Activated naive CD4-positive, alpha-beta T cell treated with anti-CD3 and anti-CD28 coated beads, Interleukin-2, amount 50 U/mL, for 24 hours (primary cell): ENCODE measurements around the gene LAMTOR1.
"Not testable (repeated sequence)": the region's sequence is repeated elsewhere in the genome, so short reads cannot be mapped to it uniquely, and the experiment has no call there.

Experiments used
- H3K27ac Mint-ChIP-seq: one replicate; pipeline ENCODE4 v1.8.0; 2021; ENCODE audit warnings: mild to moderate bottlenecking, mixed read lengths
- H3K27me3 Mint-ChIP-seq: one replicate; pipeline ENCODE4 v1.8.0; 2021; ENCODE audit warnings: mixed read lengths
- H3K36me3 Mint-ChIP-seq: one replicate; pipeline ENCODE4 v1.8.0; 2021; ENCODE audit warnings: mixed read lengths
- H3K4me1 Mint-ChIP-seq: one replicate; pipeline ENCODE4 v1.8.0; 2021; ENCODE audit warnings: mixed read lengths
- H3K4me3 Mint-ChIP-seq: one replicate; pipeline ENCODE4 v1.8.0; 2021; ENCODE audit warnings: mild to moderate bottlenecking, mixed read lengths
- H3K9me3 Mint-ChIP-seq: one replicate; pipeline ENCODE4 v1.8.0; 2021; ENCODE audit warnings: mixed read lengths

LAMTOR1 gene

GRCh38 chr11:72102946-72103753 lies at the start of gene LAMTOR1:
TSS of gene LAMTOR1 (minus strand) at chr11:72103297. CDS start at chr11:72103224, 73 bp downstream.
- peaks cover 4% of the 10 kb centered on the region for H3K36me3 Mint-ChIP-seq
- no peaks in the 10 kb centered on the region for H3K9me3 Mint-ChIP-seq
- H3K4me3 Mint-ChIP-seq = peak within 1 kb of the TSS; percentile 98
- peak within 1 kb of the TSS; percentile 94 for H3K27ac Mint-ChIP-seq
- H3K4me1 Mint-ChIP-seq = peaks cover 40% of the 10 kb centered on the region
- no peaks in the 10 kb centered on the region for H3K27me3 Mint-ChIP-seq

- Mint-ChIP-seq H3K36me3 (no peaks in the 10 kb centered on the region), H3K4me3 (no peak overlapping the region), H3K9me3 (no peaks in the 10 kb centered on the region), H3K27me3 (peaks cover 2% of the 10 kb centered on the region), H3K4me1 (no peaks in the 10 kb centered on the region), H3K27ac (no peak overlapping the region)
Measured at GRCh38 chr11:72150882-72151281, 47.8 kb upstream of the LAMTOR1 start.

- no peaks in the 10 kb centered on the region for H3K9me3 Mint-ChIP-seq
- no peaks in the 10 kb centered on the region for H3K36me3 Mint-ChIP-seq
- peaks cover 4% of the 10 kb centered on the region for H3K4me1 Mint-ChIP-seq
- no peak overlapping the region for H3K4me3 Mint-ChIP-seq
- no peaks in the 10 kb centered on the region for H3K27me3 Mint-ChIP-seq
- no peak overlapping the region for H3K27ac Mint-ChIP-seq
Measured at GRCh38 chr11:72146625-72147024, 43.5 kb upstream of the LAMTOR1 start.

- Mint-ChIP-seq H3K36me3 (no peaks in the 10 kb centered on the region), H3K27me3 (peaks cover 6% of the 10 kb centered on the region), H3K9me3 (no peaks in the 10 kb centered on the region), H3K4me1 (peaks cover 4% of the 10 kb centered on the region), H3K27ac (no peak overlapping the region), H3K4me3 (no peak overlapping the region)
Measured at GRCh38 chr11:72144807-72145565, 41.9 kb upstream of the LAMTOR1 start.

- H3K9me3 Mint-ChIP-seq, H3K36me3 Mint-ChIP-seq, H3K27ac Mint-ChIP-seq, H3K4me3 Mint-ChIP-seq, H3K4me1 Mint-ChIP-seq, H3K27me3 Mint-ChIP-seq: not testable (repeated sequence)
Measured at GRCh38 chr11:72142543-72142942, 39.4 kb upstream of the LAMTOR1 start.

GRCh38 chr11:72142086-72142485 lies 39.0 kb upstream of the LAMTOR1 start:
- not testable (repeated sequence) for H3K4me3 Mint-ChIP-seq, H3K27me3 Mint-ChIP-seq, H3K4me1 Mint-ChIP-seq, H3K36me3 Mint-ChIP-seq, H3K27ac Mint-ChIP-seq, H3K9me3 Mint-ChIP-seq

- peaks cover 4% of the 10 kb centered on the region for H3K4me1 Mint-ChIP-seq
- H3K9me3 Mint-ChIP-seq = no peaks in the 10 kb centered on the region
- H3K36me3 Mint-ChIP-seq = no peaks in the 10 kb centered on the region
- peaks cover 6% of the 10 kb centered on the region for H3K27me3 Mint-ChIP-seq
- no peak overlapping the region for H3K27ac Mint-ChIP-seq
- H3K4me3 Mint-ChIP-seq = no peak overlapping the region
Measured at GRCh38 chr11:72141066-72141465, 38.0 kb upstream of the LAMTOR1 start.

GRCh38 chr11:72140661-72141060 lies 37.6 kb upstream of the LAMTOR1 start:
- no peaks in the 10 kb centered on the region for H3K9me3 Mint-ChIP-seq
- no peak overlapping the region for H3K27ac Mint-ChIP-seq
- H3K36me3 Mint-ChIP-seq = no peaks in the 10 kb centered on the region
- H3K4me1 Mint-ChIP-seq = peaks cover 4% of the 10 kb centered on the region
- no peak overlapping the region for H3K4me3 Mint-ChIP-seq
- peaks cover 6% of the 10 kb centered on the region for H3K27me3 Mint-ChIP-seq

- Mint-ChIP-seq H3K4me1 (peaks cover 4% of the 10 kb centered on the region), H3K27me3 (peaks cover 6% of the 10 kb centered on the region), H3K9me3 (no peaks in the 10 kb centered on the region), H3K4me3 (no peak overlapping the region), H3K36me3 (no peaks in the 10 kb centered on the region), H3K27ac (no peak overlapping the region)
Measured at GRCh38 chr11:72139500-72139899, 36.4 kb upstream of the LAMTOR1 start.

- H3K27ac Mint-ChIP-seq = no peak overlapping the region
- no peak overlapping the region for H3K4me3 Mint-ChIP-seq
- no peaks in the 10 kb centered on the region for H3K36me3 Mint-ChIP-seq
- H3K27me3 Mint-ChIP-seq = peaks cover 6% of the 10 kb centered on the region
- H3K9me3 Mint-ChIP-seq = no peaks in the 10 kb centered on the region
- H3K4me1 Mint-ChIP-seq = peaks cover 2% of the 10 kb centered on the region
Measured at GRCh38 chr11:72138821-72139390, 35.8 kb upstream of the LAMTOR1 start.

GRCh38 chr11:72136684-72137262 lies 33.7 kb upstream of the LAMTOR1 start:
- H3K27me3 Mint-ChIP-seq = peaks cover 7% of the 10 kb centered on the region
- H3K9me3 Mint-ChIP-seq = no peaks in the 10 kb centered on the region
- H3K36me3 Mint-ChIP-seq = no peaks in the 10 kb centered on the region
- H3K27ac Mint-ChIP-seq = no peak overlapping the region
- no peak overlapping the region for H3K4me3 Mint-ChIP-seq
- H3K4me1 Mint-ChIP-seq = no peaks in the 10 kb centered on the region

- Mint-ChIP-seq H3K4me1 (no peaks in the 10 kb centered on the region), H3K27ac (no peak overlapping the region), H3K36me3 (no peaks in the 10 kb centered on the region), H3K27me3 (peaks cover 4% of the 10 kb centered on the region), H3K4me3 (no peak overlapping the region), H3K9me3 (no peaks in the 10 kb centered on the region)
Measured at GRCh38 chr11:72135891-72136683, 33.0 kb upstream of the LAMTOR1 start.

GRCh38 chr11:72135473-72135872 lies 32.4 kb upstream of the LAMTOR1 start, which contains the start of gene FOLR3:
TSS of gene FOLR3 (plus strand) at chr11:72135725. CDS start at chr11:72135953, 228 bp downstream.
- not testable (repeated sequence) for H3K4me3 Mint-ChIP-seq, H3K27ac Mint-ChIP-seq, H3K36me3 Mint-ChIP-seq, H3K27me3 Mint-ChIP-seq, H3K9me3 Mint-ChIP-seq, H3K4me1 Mint-ChIP-seq

GRCh38 chr11:72132646-72133045 lies 29.5 kb upstream of the LAMTOR1 start:
- Mint-ChIP-seq H3K27me3 (peaks cover 6% of the 10 kb centered on the region), H3K36me3 (peaks cover 8% of the 10 kb centered on the region), H3K9me3 (peaks cover 11% of the 10 kb centered on the region), H3K4me3 (no peak overlapping the region), H3K4me1 (no peaks in the 10 kb centered on the region), H3K27ac (no peak overlapping the region)

GRCh38 chr11:72129381-72129780 lies 26.3 kb upstream of the LAMTOR1 start:
- H3K36me3 Mint-ChIP-seq = peaks cover 8% of the 10 kb centered on the region
- peaks cover 6% of the 10 kb centered on the region for H3K27me3 Mint-ChIP-seq
- H3K9me3 Mint-ChIP-seq = peaks cover 11% of the 10 kb centered on the region
- H3K27ac Mint-ChIP-seq = no peak overlapping the region
- H3K4me3 Mint-ChIP-seq = no peak overlapping the region
- H3K4me1 Mint-ChIP-seq = no peaks in the 10 kb centered on the region
